Mammary epithelial cell (primary cell): ENCODE results near the gene ACO1.

Source experiments
- CTCF ChIP-seq, 2 donors: IDR thresholded peaks in 1 of 2; conservative IDR thresholded peaks in 1 of 2; 2 replicates each; pipeline ENCODE4 v1.5.1; 2011 to 2012; ENCODE audit warnings: inconsistent platforms in 2 of 2, low read length in 2 of 2, mild to moderate bottlenecking in 2 of 2, control low read depth in 1 of 2, low read depth in 1 of 2; ENCODE audit not compliant: insufficient read depth in 1 of 2; ENCODE audit errors: extremely low read depth in 1 of 2
- EZH2 ChIP-seq: IDR thresholded peaks from 2 replicates; pipeline ENCODE4 v1.6.1; 2012; ENCODE audit warnings: low read length, inconsistent platforms, borderline replicate concordance

DNA sequence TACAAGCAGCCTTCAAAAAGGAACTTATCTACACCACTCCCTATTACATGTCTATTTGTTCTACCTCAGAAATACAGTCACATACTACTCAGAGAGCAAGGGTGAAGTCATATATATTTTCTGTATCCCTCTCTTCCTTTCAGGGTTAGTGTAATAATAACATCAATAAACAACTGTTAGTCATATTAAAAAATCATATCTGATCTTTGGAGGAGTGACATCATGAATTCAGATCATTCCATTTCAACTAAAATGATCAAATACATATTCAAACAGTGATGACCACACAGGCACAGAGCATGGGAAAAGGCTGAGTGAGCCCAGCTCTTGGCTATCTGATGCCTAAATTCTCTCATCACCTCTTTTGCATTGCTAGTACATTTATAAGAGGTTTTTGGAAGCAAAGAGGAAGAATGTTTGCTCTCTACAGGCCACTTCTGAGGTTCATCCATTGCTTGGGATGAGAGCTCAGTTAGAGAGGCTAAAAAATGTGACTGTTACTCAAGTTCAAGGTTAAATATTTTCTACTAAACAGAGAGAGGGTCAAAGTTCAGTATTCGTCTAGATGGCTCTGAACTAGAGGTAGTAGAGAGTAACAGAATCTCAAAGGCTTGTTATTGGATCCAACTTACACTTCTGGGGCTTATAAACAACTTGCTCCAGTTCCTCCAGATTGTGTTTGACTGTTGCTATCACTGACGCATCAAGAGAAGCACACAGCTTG lies 102.6 kb downstream of the ACO1 start:
- no peak for TF ChIP-seq CTCF (conservative IDR thresholded peaks at IDR 0.05 in 1 of 2, IDR thresholded peaks at IDR 0.05 in 1 of 2; ENCODE audit: extremely low read depth in 1 of 2, insufficient read depth in 1 of 2, low read depth in 1 of 2, low read length in 2 of 2)
- no peak for TF ChIP-seq EZH2
